Dendritic cell treated with granulocyte-macrophage colony-stimulating factor and Interleukin-4, amounts not matched to agents 40 ng/mL and 50 ng/mL, for 4 days (primary cell): ENCODE data around the gene CACNB1.

ENCODE experiments used
- H3K27ac Mint-ChIP-seq: one replicate; pipeline ENCODE4 v1.8.0; 2022; ENCODE audit warnings: mild to moderate bottlenecking, mixed read lengths
- H3K27me3 Mint-ChIP-seq: one replicate; pipeline ENCODE4 v1.8.0; 2022; ENCODE audit warnings: mild to moderate bottlenecking, mixed read lengths
- H3K36me3 Mint-ChIP-seq: one replicate; pipeline ENCODE4 v1.8.0; 2022; ENCODE audit warnings: low read depth, mixed read lengths
- H3K4me1 Mint-ChIP-seq: one replicate; pipeline ENCODE4 v1.8.0; 2022; ENCODE audit warnings: low read depth, mixed read lengths
- H3K4me3 Mint-ChIP-seq: one replicate; pipeline ENCODE4 v1.8.0; 2022; ENCODE audit warnings: mild to moderate bottlenecking, moderate library complexity, mixed read lengths
- H3K9me3 Mint-ChIP-seq: one replicate; pipeline ENCODE4 v1.8.0; 2022; ENCODE audit warnings: mixed read lengths
- intact Hi-C: fragments of 100-400 bp; cut with micrococcal nuclease; formaldehyde crosslinking; loops from one replicate; pipeline ENCODE4 v1.15.0; 2022

CACNB1 gene

DNA sequence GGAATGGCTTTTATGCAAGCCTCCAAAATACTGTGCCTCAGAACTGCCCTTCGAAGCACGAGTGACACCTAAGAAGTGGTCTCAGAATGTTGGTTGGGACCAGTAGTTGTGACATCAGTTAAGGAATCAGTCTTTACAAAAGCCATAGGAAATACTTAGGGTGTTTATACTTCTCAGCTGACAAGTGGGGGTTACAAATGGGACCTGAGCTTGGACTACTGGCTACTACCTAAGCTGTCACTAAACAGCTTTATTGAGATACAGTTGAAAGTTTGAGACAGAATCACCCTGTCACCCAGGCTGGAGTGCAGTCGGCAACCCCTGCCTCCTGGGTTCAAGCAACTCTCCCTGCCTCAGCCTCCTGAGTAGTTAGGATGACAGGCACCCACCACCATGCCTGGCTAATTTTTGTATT lies 7.7 kb upstream of the CACNB1 start:
- H3K27ac Mint-ChIP-seq = no peak overlapping the region
- peaks cover 12% of the 10 kb centered on the region for H3K27me3 Mint-ChIP-seq
- peaks cover 55% of the 10 kb centered on the region for H3K4me1 Mint-ChIP-seq
- intact Hi-C loops = no loop called here
- no peaks in the 10 kb centered on the region for H3K9me3 Mint-ChIP-seq
- H3K4me3 Mint-ChIP-seq = no peak overlapping the region
- peaks cover 52% of the 10 kb centered on the region for H3K36me3 Mint-ChIP-seq

GRCh38 chr17:39204245-39204644 lies 6.8 kb upstream of the CACNB1 start:
- Mint-ChIP-seq H3K4me1 (peaks cover 53% of the 10 kb centered on the region), H3K27ac (no peak overlapping the region), H3K4me3 (no peak overlapping the region), H3K27me3 (peaks cover 6% of the 10 kb centered on the region), H3K36me3 (peaks cover 54% of the 10 kb centered on the region), H3K9me3 (no peaks in the 10 kb centered on the region)
- intact Hi-C loops = loop anchor here (5.0 kb wide), 1 partner anchor 37 kb away; the partner anchor contains the start of gene ARL5C

- intact Hi-C loops = loop anchor here (5.0 kb wide), 1 partner anchor 34 kb away; the partner anchor contains the start of gene ARL5C
- Mint-ChIP-seq H3K36me3 (peaks cover 54% of the 10 kb centered on the region), H3K27ac (peak overlapping the region; percentile 93), H3K4me3 (peak overlapping the region; percentile 92), H3K4me1 (peaks cover 43% of the 10 kb centered on the region), H3K9me3 (no peaks in the 10 kb centered on the region), H3K27me3 (peaks cover 2% of the 10 kb centered on the region)
Measured at GRCh38 chr17:39200957-39201510, 3.6 kb upstream of the CACNB1 start.

- Mint-ChIP-seq H3K4me1 (peaks cover 43% of the 10 kb centered on the region), H3K27me3 (peaks cover 2% of the 10 kb centered on the region)
- intact Hi-C loops = loop anchor here (5.0 kb wide), 1 partner anchor 33 kb away; the partner anchor contains the start of gene ARL5C
Measured at GRCh38 chr17:39200070-39200879, 2.8 kb upstream of the CACNB1 start, which contains the start of gene RPL19. Gene RPL19, plus strand, starts transcription at chr17:39200283. Its CDS starts 62 bp downstream, at chr17:39200345.

GRCh38 chr17:39199820-39200069 lies 2.3 kb upstream of the CACNB1 start:
- intact Hi-C loops = loop anchor here (5.0 kb wide), 1 partner anchor 32 kb away; the partner anchor contains the start of gene ARL5C
- H3K4me1 Mint-ChIP-seq = peaks cover 43% of the 10 kb centered on the region
- peaks cover 49% of the 10 kb centered on the region for H3K36me3 Mint-ChIP-seq
- peaks cover 2% of the 10 kb centered on the region for H3K27me3 Mint-ChIP-seq
- H3K4me3 Mint-ChIP-seq = peak overlapping the region; percentile 92
- H3K9me3 Mint-ChIP-seq = no peaks in the 10 kb centered on the region
- peak overlapping the region; percentile 93 for H3K27ac Mint-ChIP-seq

More at GRCh38 chr17:39200070-39200879, 2.8 kb upstream of the CACNB1 start, which contains the start of gene RPL19:
- H3K4me3 Mint-ChIP-seq = peak within 1 kb of the TSS; percentile 92
- H3K27ac Mint-ChIP-seq = peak within 1 kb of the TSS; percentile 93
- H3K36me3 Mint-ChIP-seq = peaks cover 54% of the 10 kb centered on the region
- H3K9me3 Mint-ChIP-seq = no peaks in the 10 kb centered on the region

DNA sequence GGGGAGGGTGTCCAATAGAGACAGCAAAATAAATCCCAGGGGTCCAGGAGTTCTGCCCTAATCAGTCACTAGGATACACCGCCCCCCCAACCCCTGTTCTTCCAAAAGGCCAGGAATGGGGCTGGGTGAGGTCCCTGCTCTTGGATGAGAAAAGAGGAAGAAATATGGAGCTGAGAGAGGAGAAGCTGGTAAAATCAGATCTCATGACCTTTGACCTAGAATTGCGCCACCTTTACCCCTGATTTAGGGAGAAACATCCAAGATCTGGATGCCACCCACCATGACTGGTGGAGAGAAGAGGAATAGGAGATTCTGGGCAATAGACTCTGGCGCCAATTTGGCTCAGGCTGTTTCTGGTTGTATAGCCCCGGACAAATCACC lies 707 bp upstream of the CACNB1 start:
- H3K4me3 Mint-ChIP-seq = peak overlapping the region; percentile 79

GRCh38 chr17:39196808-39197291 lies 619 bp downstream of the CACNB1 start:
- Mint-ChIP-seq H3K4me3 (peak overlapping the region; percentile 79), H3K9me3 (no peaks in the 10 kb centered on the region), H3K27ac (no peak overlapping the region), H3K4me1 (peaks cover 33% of the 10 kb centered on the region), H3K27me3 (peaks cover 2% of the 10 kb centered on the region), H3K36me3 (peaks cover 42% of the 10 kb centered on the region)
- intact Hi-C loops = no loop called here

More for the DNA sequence above, 707 bp upstream of the CACNB1 start:
- H3K9me3 Mint-ChIP-seq = no peaks in the 10 kb centered on the region
- H3K4me1 Mint-ChIP-seq = peaks cover 43% of the 10 kb centered on the region
- intact Hi-C loops = no loop called here
- peaks cover 43% of the 10 kb centered on the region for H3K36me3 Mint-ChIP-seq
- peak overlapping the region; percentile 93 for H3K27ac Mint-ChIP-seq
- peaks cover 2% of the 10 kb centered on the region for H3K27me3 Mint-ChIP-seq

GRCh38 chr17:39196241-39196807 lies 1.1 kb downstream of the CACNB1 start:
- Mint-ChIP-seq H3K4me3 (no peak overlapping the region), H3K4me1 (peaks cover 28% of the 10 kb centered on the region), H3K9me3 (no peaks in the 10 kb centered on the region), H3K36me3 (peaks cover 36% of the 10 kb centered on the region), H3K27ac (no peak overlapping the region), H3K27me3 (peaks cover 2% of the 10 kb centered on the region)
- intact Hi-C loops = no loop called here

DNA sequence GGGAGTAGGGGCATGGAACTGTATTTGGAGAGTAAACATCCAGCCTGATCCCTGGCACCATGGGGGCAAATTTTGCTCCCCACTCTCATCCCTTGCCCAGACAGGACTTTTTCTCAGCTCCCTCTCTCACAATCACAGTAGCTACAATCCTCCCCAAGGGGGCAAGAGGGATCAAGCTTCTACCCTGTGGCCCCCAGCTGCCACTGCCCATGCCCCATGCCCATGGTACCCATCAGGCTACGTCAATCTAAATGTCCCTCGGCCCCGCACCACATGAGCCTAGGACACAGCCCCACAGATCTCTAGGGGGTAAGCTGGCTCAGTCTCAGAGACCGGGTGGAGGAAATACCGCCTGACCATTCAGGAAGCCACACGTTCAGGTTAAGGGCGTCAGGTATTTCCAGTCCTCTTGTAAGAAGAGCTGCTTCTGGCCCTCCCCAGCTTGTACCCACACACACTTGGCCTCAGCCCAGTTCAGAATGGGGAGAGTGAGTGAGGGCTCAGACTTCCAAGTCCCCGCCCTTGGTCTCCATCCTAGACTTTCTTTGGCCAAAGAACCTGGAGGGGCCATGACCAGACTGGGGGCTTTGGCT lies 1.8 kb downstream of the CACNB1 start:
- intact Hi-C loops = no loop called here
- Mint-ChIP-seq H3K27me3 (peaks cover 2% of the 10 kb centered on the region), H3K4me1 (peaks cover 21% of the 10 kb centered on the region), H3K27ac (no peak overlapping the region), H3K4me3 (no peak overlapping the region), H3K9me3 (no peaks in the 10 kb centered on the region), H3K36me3 (peaks cover 30% of the 10 kb centered on the region)

DNA sequence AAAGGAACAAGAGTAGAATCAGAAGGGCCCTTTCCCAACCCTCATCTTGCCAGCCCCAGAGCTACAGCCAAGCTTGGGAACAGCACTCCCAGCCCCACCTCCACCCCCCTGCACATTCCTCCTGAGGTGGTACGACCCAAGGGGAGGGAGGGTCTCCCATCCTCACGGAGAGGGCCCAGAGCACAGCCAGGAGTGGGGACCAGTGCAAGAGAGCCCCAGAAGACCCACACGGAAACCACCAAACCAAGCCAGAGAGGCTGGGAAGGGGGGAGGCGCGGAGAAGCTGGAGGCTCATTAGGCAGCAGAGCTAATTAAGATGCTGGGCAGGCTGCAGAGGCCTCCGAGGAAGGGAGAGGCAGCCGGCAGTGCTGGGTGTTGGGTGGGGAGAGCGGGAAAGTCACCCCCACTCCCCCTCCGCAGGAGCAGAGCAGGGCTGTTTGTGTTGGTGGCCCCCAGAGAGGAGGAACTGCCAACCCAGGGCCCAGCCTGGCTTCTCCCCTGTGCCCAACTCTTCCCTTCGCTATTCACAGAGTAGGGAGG lies 2.4 kb downstream of the CACNB1 start:
- Mint-ChIP-seq H3K27me3 (peaks cover 2% of the 10 kb centered on the region), H3K9me3 (no peaks in the 10 kb centered on the region), H3K4me3 (no peak overlapping the region), H3K4me1 (peaks cover 21% of the 10 kb centered on the region), H3K27ac (no peak overlapping the region), H3K36me3 (peaks cover 24% of the 10 kb centered on the region)
- intact Hi-C loops = no loop called here

DNA sequence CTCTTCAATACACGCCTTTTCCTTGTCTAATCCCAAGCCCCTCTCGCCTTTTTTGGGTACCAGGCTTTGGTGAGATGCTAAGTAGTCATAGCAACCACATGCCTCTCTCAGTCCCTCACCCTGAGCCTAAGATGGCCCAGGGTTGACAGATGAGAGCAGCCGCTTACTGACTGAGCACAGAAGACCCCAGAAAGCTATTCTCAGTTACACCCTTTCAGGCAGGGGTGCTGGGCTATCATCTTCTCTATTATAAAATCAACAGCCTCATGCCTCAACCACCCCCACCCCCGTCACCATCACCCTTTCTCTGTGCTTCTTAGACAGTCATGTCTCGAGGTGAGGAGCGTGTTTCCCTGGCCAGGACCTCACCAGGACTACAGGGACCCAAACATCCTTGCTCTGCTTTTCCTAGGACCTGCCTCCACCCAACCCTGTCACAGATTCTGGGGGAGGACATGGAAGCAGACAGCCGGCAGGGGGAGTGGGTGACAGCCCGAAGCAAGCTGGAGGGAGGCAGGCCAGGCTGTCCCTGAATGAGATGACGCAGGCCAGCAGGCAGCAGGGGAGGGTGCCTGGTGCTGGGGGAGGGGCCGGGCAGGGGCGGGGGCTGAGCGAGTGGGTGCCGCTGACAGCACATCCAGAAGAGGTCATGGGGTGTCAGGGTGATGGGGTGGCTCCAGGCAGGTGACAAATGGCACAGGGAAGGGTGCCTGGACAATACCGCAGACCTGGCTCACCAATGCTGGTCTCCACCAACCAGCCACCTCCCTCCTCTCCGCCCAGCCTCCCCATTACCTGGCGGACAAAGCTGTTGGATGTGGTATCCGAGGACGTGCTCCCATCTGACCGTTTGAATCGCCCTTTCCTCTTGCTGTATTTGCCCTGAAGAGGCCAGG lies 3.1 kb downstream of the CACNB1 start:
- no peak overlapping the region for H3K27ac Mint-ChIP-seq
- H3K36me3 Mint-ChIP-seq = peaks cover 22% of the 10 kb centered on the region
- peaks cover 14% of the 10 kb centered on the region for H3K4me1 Mint-ChIP-seq
- intact Hi-C loops = no loop called here
- H3K27me3 Mint-ChIP-seq = peaks cover 2% of the 10 kb centered on the region
- H3K4me3 Mint-ChIP-seq = no peak overlapping the region
- no peaks in the 10 kb centered on the region for H3K9me3 Mint-ChIP-seq

DNA sequence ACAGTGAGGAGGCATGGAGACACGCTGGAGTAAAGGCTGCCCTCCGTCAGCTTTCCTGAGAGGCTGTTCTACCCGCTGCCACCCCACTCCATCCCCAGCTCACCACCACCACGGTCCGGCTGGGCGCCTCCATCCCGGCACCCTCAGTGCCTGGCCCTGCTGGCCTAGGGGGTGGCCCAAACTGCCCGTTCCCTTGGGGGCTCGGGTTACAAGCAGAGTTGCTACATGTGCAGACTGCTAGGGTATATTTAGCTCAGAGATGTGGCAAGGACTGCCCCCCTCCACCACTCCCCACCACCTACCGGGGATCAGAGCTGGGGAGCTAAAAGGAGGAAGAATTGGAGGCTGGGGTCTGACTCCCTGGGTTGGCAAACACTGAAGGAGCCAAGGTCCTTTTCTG lies 4.1 kb downstream of the CACNB1 start:
- no peak overlapping the region for H3K4me3 Mint-ChIP-seq
- no peak overlapping the region for H3K27ac Mint-ChIP-seq
- peaks cover 22% of the 10 kb centered on the region for H3K36me3 Mint-ChIP-seq
- H3K27me3 Mint-ChIP-seq = peaks cover 2% of the 10 kb centered on the region
- intact Hi-C loops = no loop called here
- no peaks in the 10 kb centered on the region for H3K9me3 Mint-ChIP-seq
- peaks cover 7% of the 10 kb centered on the region for H3K4me1 Mint-ChIP-seq

DNA sequence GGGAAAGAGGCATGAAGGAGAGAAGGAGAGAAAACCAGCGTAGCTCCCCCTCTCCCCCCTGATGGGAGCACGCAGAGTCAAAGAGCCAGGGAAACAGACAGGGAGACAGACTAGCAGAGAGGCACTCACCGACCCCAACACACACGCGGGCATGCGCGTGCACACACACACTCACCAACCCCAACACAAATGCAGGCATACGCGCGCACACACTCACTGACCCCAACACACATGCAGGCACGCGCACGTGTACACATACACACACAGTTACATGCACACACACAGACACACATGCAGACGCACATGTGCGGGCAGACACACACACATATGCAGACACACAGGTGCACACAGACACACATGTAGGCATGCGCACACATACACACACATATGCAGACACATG lies 4.6 kb downstream of the CACNB1 start:
- Mint-ChIP-seq H3K4me1 (peaks cover 3% of the 10 kb centered on the region), H3K9me3 (no peaks in the 10 kb centered on the region), H3K36me3 (peaks cover 22% of the 10 kb centered on the region), H3K4me3 (no peak overlapping the region), H3K27ac (no peak overlapping the region), H3K27me3 (peaks cover 2% of the 10 kb centered on the region)
- intact Hi-C loops = no loop called here
